HUES48 (cell line): ENCODE measurements around the gene PLPPR1.

Source experiments
- H3K27ac ChIP-seq: one replicate; pipeline ENCODE4 v1.7.0; 2013; ENCODE audit warnings: low read depth, low read length, inconsistent platforms
- H3K27me3 ChIP-seq: 2 replicates; pipeline ENCODE4 v1.6.1; 2013; ENCODE audit warnings: mild to moderate bottlenecking, low read length; ENCODE audit not compliant: control insufficient read depth, insufficient read depth
- H3K36me3 ChIP-seq: 2 replicates; pipeline ENCODE4 v1.6.1; 2013; ENCODE audit warnings: low read length; ENCODE audit not compliant: control insufficient read depth, insufficient read depth
- H3K4me1 ChIP-seq: 2 replicates; pipeline ENCODE4 v1.6.1; 2013; ENCODE audit warnings: mild to moderate bottlenecking, low read length; ENCODE audit not compliant: control insufficient read depth, insufficient read depth
- H3K4me3 ChIP-seq: 2 replicates; pipeline ENCODE4 v1.5.1; 2013; ENCODE audit warnings: mild to moderate bottlenecking, low read depth, low read length
- H3K9ac ChIP-seq: 2 replicates; pipeline ENCODE4 v1.6.1; 2013; ENCODE audit warnings: mild to moderate bottlenecking, low read depth, low read length, moderate library complexity
- H3K9me3 ChIP-seq: 2 replicates; pipeline ENCODE4 v1.6.1; 2013; ENCODE audit warnings: low read length; ENCODE audit not compliant: control insufficient read depth, insufficient read depth

The PLPPR1 gene

GRCh38 chr9:101337237-101337636, 308.7 kb downstream of the PLPPR1 start:
- no peaks in the 10 kb centered on the region for H3K27me3 ChIP-seq
- H3K9me3 ChIP-seq, result no peaks in the 10 kb centered on the region
- H3K9ac ChIP-seq, result no peak overlapping the region
- H3K36me3 ChIP-seq, result no peaks in the 10 kb centered on the region
- H3K4me3 ChIP-seq, result no peak overlapping the region
- H3K27ac ChIP-seq, result no peak overlapping the region
- no peaks in the 10 kb centered on the region for H3K4me1 ChIP-seq

GRCh38 chr9:101341958-101342357, 313.4 kb downstream of the PLPPR1 start:
- H3K4me3 ChIP-seq, result no peak overlapping the region
- no peaks in the 10 kb centered on the region for H3K4me1 ChIP-seq
- H3K36me3 ChIP-seq, result no peaks in the 10 kb centered on the region
- H3K27me3 ChIP-seq, result no peaks in the 10 kb centered on the region
- H3K9ac ChIP-seq, result no peak overlapping the region
- no peaks in the 10 kb centered on the region for H3K9me3 ChIP-seq
- no peak overlapping the region for H3K27ac ChIP-seq

DNA sequence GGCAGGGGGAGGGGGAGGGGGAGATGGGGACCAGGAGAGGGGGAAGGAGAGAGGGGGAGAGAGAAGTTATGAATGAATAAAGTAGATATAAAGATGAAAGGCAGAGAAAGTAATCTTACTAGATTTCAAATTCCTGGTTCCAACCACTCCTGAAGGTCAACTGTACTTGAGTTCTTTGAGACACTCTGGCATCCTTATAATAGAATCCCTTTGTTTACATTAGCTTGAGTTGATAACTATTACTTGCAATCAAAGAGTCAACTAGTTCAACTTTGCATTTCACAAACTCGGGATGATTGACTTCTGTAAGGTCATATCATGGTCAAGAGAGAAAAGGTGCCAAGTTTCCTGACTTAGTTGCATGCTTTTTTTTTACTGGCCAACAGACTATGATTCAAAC, 314.1 kb downstream of the PLPPR1 start:
- H3K4me3 ChIP-seq, result no peak overlapping the region
- no peaks in the 10 kb centered on the region for H3K4me1 ChIP-seq
- no peaks in the 10 kb centered on the region for H3K27me3 ChIP-seq
- H3K27ac ChIP-seq, result no peak overlapping the region
- H3K9ac ChIP-seq, result no peak overlapping the region
- no peaks in the 10 kb centered on the region for H3K9me3 ChIP-seq
- H3K36me3 ChIP-seq, result no peaks in the 10 kb centered on the region

GRCh38 chr9:101350285-101350684, 321.8 kb downstream of the PLPPR1 start:
- Histone ChIP-seq H3K9ac (no peak overlapping the region), H3K36me3 (no peaks in the 10 kb centered on the region), H3K4me1 (no peaks in the 10 kb centered on the region), H3K4me3 (no peak overlapping the region), H3K27me3 (no peaks in the 10 kb centered on the region), H3K9me3 (no peaks in the 10 kb centered on the region), H3K27ac (no peak overlapping the region)

DNA sequence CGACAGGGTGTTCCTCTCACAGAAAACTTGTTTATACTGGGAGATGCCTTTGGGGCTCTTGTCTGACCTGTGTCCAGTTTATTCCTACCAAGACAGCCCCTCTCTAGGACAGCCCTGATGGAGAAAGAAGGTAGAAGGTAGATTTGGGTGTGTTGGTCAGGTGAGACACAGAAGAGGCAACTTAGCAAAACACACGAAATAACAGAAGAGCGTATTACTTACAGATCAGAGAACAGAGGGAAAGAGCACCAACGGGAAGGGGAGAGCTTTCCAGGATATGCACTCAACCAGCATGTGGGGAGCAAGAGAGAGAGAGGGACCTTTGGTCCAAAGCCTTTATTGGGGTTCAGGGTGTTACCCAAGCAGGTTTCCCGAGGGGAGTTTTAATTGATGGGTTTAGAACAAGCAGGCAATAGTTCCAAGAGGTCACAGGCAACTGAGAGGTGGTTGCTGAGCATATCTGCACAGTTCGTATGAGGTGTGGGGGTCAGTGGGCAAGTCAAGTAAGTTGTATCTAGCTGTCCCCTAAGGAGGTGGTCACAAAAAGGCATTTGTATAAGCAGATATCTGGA, 324.5 kb downstream of the PLPPR1 start:
- Histone ChIP-seq H3K4me3 (no peak overlapping the region), H3K36me3 (no peaks in the 10 kb centered on the region), H3K27me3 (no peaks in the 10 kb centered on the region), H3K27ac (no peak overlapping the region), H3K9me3 (no peaks in the 10 kb centered on the region), H3K9ac (no peak overlapping the region), H3K4me1 (no peaks in the 10 kb centered on the region)

DNA sequence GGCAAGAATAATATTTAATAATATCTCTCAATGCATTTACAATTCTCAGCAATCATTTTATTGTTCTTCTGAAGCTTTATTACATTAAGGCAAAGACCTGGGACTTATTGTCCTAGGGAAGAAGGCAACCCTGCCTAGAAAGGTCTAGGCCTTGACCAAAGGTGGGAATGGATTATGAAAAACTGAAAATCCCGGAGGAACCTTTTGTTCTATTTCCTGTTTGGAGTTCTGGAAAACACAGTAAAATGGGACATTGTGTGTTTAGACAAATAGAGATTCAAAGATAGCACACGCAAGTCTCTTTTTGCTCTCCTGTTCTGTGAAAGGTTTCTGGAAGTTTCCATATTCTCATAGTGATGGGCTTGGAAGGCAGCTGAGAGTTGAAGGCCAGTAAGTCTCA, 325.2 kb downstream of the PLPPR1 start:
- H3K27ac ChIP-seq, result no peak overlapping the region

DNA sequence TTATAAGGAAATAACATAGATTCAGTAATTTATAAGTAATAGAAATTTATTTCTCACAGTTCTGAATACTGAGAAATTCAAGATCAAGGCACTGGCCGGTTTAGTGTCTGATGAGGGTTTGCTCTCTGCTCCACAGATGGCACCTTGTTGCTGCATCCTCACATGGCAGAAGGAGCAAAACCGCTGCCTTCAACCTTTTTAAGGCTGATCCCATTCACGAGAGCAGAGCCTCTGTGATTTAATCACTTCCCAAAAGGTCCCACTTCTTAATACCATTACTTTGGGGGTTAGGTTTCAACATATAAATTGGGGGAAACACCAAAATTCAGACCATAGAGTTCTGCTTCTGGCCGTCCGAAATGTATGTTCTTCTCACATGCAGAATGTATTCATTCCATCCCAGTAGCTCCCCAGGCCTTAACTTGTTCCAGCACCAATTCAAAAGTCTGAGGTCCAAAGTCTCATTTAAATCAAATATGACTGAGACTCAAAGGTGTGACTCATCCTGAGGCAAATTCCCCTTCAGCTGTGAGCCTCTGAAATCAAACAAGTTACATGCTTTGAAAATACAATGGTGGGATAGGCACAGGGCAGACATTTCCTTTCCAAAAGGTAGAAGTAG, 325.7 kb downstream of the PLPPR1 start:
- no peaks in the 10 kb centered on the region for H3K4me1 ChIP-seq
- no peaks in the 10 kb centered on the region for H3K27me3 ChIP-seq
- no peak overlapping the region for H3K9ac ChIP-seq
- H3K36me3 ChIP-seq, result no peaks in the 10 kb centered on the region
- no peak overlapping the region for H3K27ac ChIP-seq
- no peaks in the 10 kb centered on the region for H3K9me3 ChIP-seq
- no peak overlapping the region for H3K4me3 ChIP-seq

More for the DNA sequence above, 325.2 kb downstream of the PLPPR1 start:
- no peak overlapping the region for H3K4me3 ChIP-seq
- no peak overlapping the region for H3K9ac ChIP-seq
- no peaks in the 10 kb centered on the region for H3K36me3 ChIP-seq
- H3K4me1 ChIP-seq, result no peaks in the 10 kb centered on the region
- H3K9me3 ChIP-seq, result no peaks in the 10 kb centered on the region
- H3K27me3 ChIP-seq, result no peaks in the 10 kb centered on the region

- H3K9me3 ChIP-seq, result no peaks in the 10 kb centered on the region
- H3K36me3 ChIP-seq, result no peaks in the 10 kb centered on the region
- H3K27me3 ChIP-seq, result no peaks in the 10 kb centered on the region
- peak overlapping the region; percentile 18 for H3K27ac ChIP-seq
- H3K9ac ChIP-seq, result no peak overlapping the region
- H3K4me1 ChIP-seq, result no peaks in the 10 kb centered on the region
- no peak overlapping the region for H3K4me3 ChIP-seq
Measured at GRCh38 chr9:101354765-101355708, 326.5 kb downstream of the PLPPR1 start.

- no peak overlapping the region for H3K27ac ChIP-seq
- H3K4me3 ChIP-seq, result no peak overlapping the region
- H3K27me3 ChIP-seq, result no peaks in the 10 kb centered on the region
- no peaks in the 10 kb centered on the region for H3K4me1 ChIP-seq
- no peaks in the 10 kb centered on the region for H3K9me3 ChIP-seq
- H3K9ac ChIP-seq, result no peak overlapping the region
- no peaks in the 10 kb centered on the region for H3K36me3 ChIP-seq
Measured at GRCh38 chr9:101356619-101357018, 328.1 kb downstream of the PLPPR1 start.

- H3K27me3 ChIP-seq, result no peaks in the 10 kb centered on the region
- H3K4me3 ChIP-seq, result no peak overlapping the region
Measured at GRCh38 chr9:101359679-101360078, 331.2 kb downstream of the PLPPR1 start.

DNA sequence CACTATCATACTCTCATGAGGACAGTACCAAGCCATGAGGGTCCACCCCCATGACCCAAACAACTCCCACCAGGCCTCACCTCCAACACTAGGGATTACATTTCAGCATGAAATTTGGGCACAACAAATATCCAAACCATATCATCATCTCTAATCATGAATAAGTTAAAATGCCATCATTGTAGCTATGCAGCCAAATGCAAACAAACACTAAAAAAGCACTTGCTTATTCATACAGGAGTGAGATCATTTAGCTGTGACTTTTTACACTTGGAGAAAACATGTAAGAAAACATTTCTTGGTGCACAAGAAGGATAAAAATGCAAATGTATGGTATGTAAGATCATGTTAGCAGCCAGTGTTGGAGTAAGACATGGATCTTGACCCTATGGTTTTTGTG, 332.1 kb downstream of the PLPPR1 start:
- no peaks in the 10 kb centered on the region for H3K27me3 ChIP-seq
- H3K36me3 ChIP-seq, result no peaks in the 10 kb centered on the region
- H3K9me3 ChIP-seq, result no peaks in the 10 kb centered on the region
- H3K9ac ChIP-seq, result no peak overlapping the region
- H3K4me3 ChIP-seq, result no peak overlapping the region
- H3K27ac ChIP-seq, result no peak overlapping the region
- H3K4me1 ChIP-seq, result no peaks in the 10 kb centered on the region

More at GRCh38 chr9:101359679-101360078, 331.2 kb downstream of the PLPPR1 start:
- no peak overlapping the region for H3K27ac ChIP-seq
- H3K36me3 ChIP-seq, result no peaks in the 10 kb centered on the region
- H3K9me3 ChIP-seq, result no peaks in the 10 kb centered on the region
- no peaks in the 10 kb centered on the region for H3K4me1 ChIP-seq
- H3K9ac ChIP-seq, result no peak overlapping the region
